Endothelial cell of umbilical vein (primary cell): Measurements from ENCODE around the gene FBH1.

Source experiments
- CTCF ChIP-seq, 2 donors: IDR thresholded peaks; 1 replicate in 1 of 2; 2 replicates in 1 of 2; pipeline ENCODE4 v1.5.1; 2011; ENCODE audit warnings: low read length in 2 of 2, mild to moderate bottlenecking in 2 of 2, moderate library complexity in 2 of 2, control low read depth in 1 of 2, inconsistent platforms in 1 of 2, low read depth in 1 of 2; ENCODE audit not compliant: insufficient read depth in 1 of 2; ENCODE audit errors: extremely low read depth in 1 of 2
- EZH2 ChIP-seq: IDR thresholded peaks from 2 replicates; pipeline ENCODE4 v1.6.1; 2012; ENCODE audit warnings: borderline replicate concordance, low read depth, mild to moderate bottlenecking, moderate library complexity, low read length, inconsistent platforms; ENCODE audit not compliant: severe bottlenecking
- POLR2A ChIP-seq: IDR thresholded peaks from 2 replicates; pipeline ENCODE4 v1.6.1; 2012; ENCODE audit warnings: low read depth, mild to moderate bottlenecking, control low read depth, low read length

- no peak for TF ChIP-seq POLR2A
- TF ChIP-seq CTCF (IDR thresholded peaks at IDR 0.05; ENCODE audit: extremely low read depth in 1 of 2, insufficient read depth in 1 of 2, low read depth in 1 of 2, low read length in 2 of 2) = no peak
- no peak for TF ChIP-seq EZH2
Measured at GRCh38 chr10:5968037-5968680, 78.1 kb downstream of the FBH1 start.
